A549 (cell line): ENCODE data around the gene DNAJC24. TPM values are rescaled to one million over a fixed set of nuclear protein-coding genes. Genes with fewer than 3 reads are reported as not detected.
A peak's percentile ranks its signal among the peaks of the same experiment; 100 is the strongest.
"Not testable (repeated sequence)": the region's sequence is repeated elsewhere in the genome, so short reads cannot be mapped to it uniquely, and the experiment has no call there.

Experiments
- ATAC-seq, 2 experiments: fragments of 200-7000 bp in 1 of 2; fragments of >200 bp in 1 of 2; cut with Nextera tagmentation in 1 of 2; cut with Tn5 transposase in 1 of 2; 3 replicates each; pipeline versions ENCODE4 v1.8.0 to v1.9.1; 2018 to 2020; ENCODE audit warnings: mild to moderate bottlenecking in 1 of 2, moderate library complexity in 1 of 2
- CTCF ChIA-PET: fragments of 300-600 bp; sonication (Branson Sonifier 250); formaldehyde crosslinking; extraction: SDS; loops from one replicate; lab custom pipeline; 2021; ENCODE audit warnings: antibody characterized with exemption, inconsistent platforms; lab: Yijun Ruan, JAX
- POLR2A ChIA-PET: fragments of 350-600 bp; formaldehyde crosslinking; extraction: SDS; loops from one replicate; lab custom pipeline; 2021; ENCODE audit warnings: antibody characterized with exemption, inconsistent platforms; lab: Yijun Ruan, JAX
- DNase-seq, 2 experiments: peaks; one replicate each; pipeline versions ENCODE4 v3.0.0 to v3.0.0-alpha.2; 2011 to 2016; ENCODE audit warnings: low read depth in 1 of 2, low spot score in 1 of 2
- FAIRE-seq: peaks from 2 replicates; lab custom pipeline; 2011; peaks lifted over from hg19 to GRCh38; lab: Jason Lieb, UNC
- H3K27ac ChIP-seq, 2 experiments: fragments of >200 bp; sonication (Bioruptor Twin); formaldehyde crosslinking; 3 replicates each; pipeline ENCODE4 v1.5.1; 2016 to 2017
- H3K4me1 ChIP-seq: fragments of >200 bp; sonication (Bioruptor Twin); formaldehyde crosslinking; 3 replicates; pipeline ENCODE4 v1.6.1; 2016
- H3K4me2 ChIP-seq: fragments of >200 bp; sonication (Bioruptor Twin); formaldehyde crosslinking; 3 replicates; pipeline ENCODE4 v1.6.1; 2016
- H3K4me3 ChIP-seq: fragments of >200 bp; sonication (Bioruptor Twin); formaldehyde crosslinking; 3 replicates; pipeline ENCODE4 v1.5.1; 2016
- H3K9me3 ChIP-seq: fragments of >200 bp; sonication (Bioruptor Twin); formaldehyde crosslinking; 3 replicates; pipeline ENCODE4 v1.6.1; 2016
- ATOH8 ChIP-seq: fragments of 250-450 bp; sonication (Bioruptor Pico); IDR thresholded peaks from 2 replicates; pipeline ENCODE4 v1.5.0; 2020; ENCODE audit warnings: low read depth, mild to moderate bottlenecking, moderate library complexity
- BCL3 ChIP-seq: fragments of >200 bp; sonication (Bioruptor Twin); formaldehyde crosslinking; IDR thresholded peaks from 3 replicates; pipeline ENCODE4 v1.6.1; 2016
- BHLHE40 ChIP-seq: IDR thresholded peaks from 2 replicates; pipeline ENCODE4 v1.6.1; 2012; ENCODE audit warnings: low read depth, low read length, inconsistent platforms
- CTCF ChIP-seq: fragments of >200 bp; sonication (Bioruptor Twin); formaldehyde crosslinking; IDR thresholded peaks from 3 replicates; pipeline ENCODE4 v1.5.1; 2016
- FOXS1 ChIP-seq: fragments of 250-450 bp; sonication (Bioruptor Pico); IDR thresholded peaks from 2 replicates; pipeline ENCODE4 v1.5.0; 2020; ENCODE audit warnings: mild to moderate bottlenecking, moderate library complexity
- GATA3 ChIP-seq: IDR thresholded peaks from 2 replicates; pipeline ENCODE4 v1.6.1; 2012; ENCODE audit warnings: borderline replicate concordance
- HEYL ChIP-seq: fragments of 250-450 bp; sonication (Bioruptor Pico); IDR thresholded peaks from 2 replicates; pipeline ENCODE4 v1.8.0; 2021; ENCODE audit warnings: mild to moderate bottlenecking, moderate library complexity
- HMGXB4 ChIP-seq: fragments of 250-450 bp; sonication (Bioruptor Pico); IDR thresholded peaks from 2 replicates; pipeline ENCODE4 v1.5.0; 2021; ENCODE audit warnings: mild to moderate bottlenecking, moderate library complexity, borderline replicate concordance
- HOXB5 ChIP-seq: fragments of 250-450 bp; sonication (Bioruptor Pico); IDR thresholded peaks from 2 replicates; pipeline ENCODE4 v1.5.0; 2020; ENCODE audit warnings: mild to moderate bottlenecking, moderate library complexity
- JUN ChIP-seq, 2 experiments: fragments of >200 bp; sonication (Bioruptor Twin); formaldehyde crosslinking; IDR thresholded peaks; 2 replicates in 1 of 2; 3 replicates in 1 of 2; pipeline ENCODE4 v1.6.1; 2016 to 2017
- JUNB ChIP-seq: fragments of >200 bp; sonication (Bioruptor Twin); formaldehyde crosslinking; IDR thresholded peaks from 2 replicates; pipeline ENCODE4 v1.6.1; 2016
- MAX ChIP-seq: IDR thresholded peaks from 2 replicates; pipeline ENCODE4 v1.6.1; 2012
- NPAS2 ChIP-seq: fragments of 250-450 bp; sonication (Bioruptor Pico); IDR thresholded peaks from 2 replicates; pipeline ENCODE4 v1.8.0; 2022; ENCODE audit warnings: mild to moderate bottlenecking, moderate library complexity, borderline replicate concordance
- PHF8 ChIP-seq: fragments of 200-600 bp; sonication (generic); IDR thresholded peaks from 2 replicates; pipeline ENCODE4 v1.6.1; 2016; ENCODE audit warnings: low read depth, mild to moderate bottlenecking, antibody characterized with exemption, moderate library complexity, borderline replicate concordance
- POLR2A ChIP-seq: IDR thresholded peaks from 2 replicates; pipeline ENCODE4 v1.6.1; 2012; ENCODE audit warnings: mild to moderate bottlenecking, low read length
- RFX5 ChIP-seq: fragments of 450-650 bp; IDR thresholded peaks from 2 replicates; pipeline ENCODE4 v1.7.1; 2014; ENCODE audit warnings: antibody characterized with exemption, mild to moderate bottlenecking, moderate library complexity
- SMC3 ChIP-seq: fragments of >200 bp; sonication (Bioruptor Twin); formaldehyde crosslinking; IDR thresholded peaks from 3 replicates; pipeline ENCODE4 v1.6.1; 2018; ENCODE audit warnings: inconsistent platforms
- ZC3H11A ChIP-seq: fragments of 450-650 bp; IDR thresholded peaks from 2 replicates; pipeline ENCODE4 v1.6.1; 2014; ENCODE audit warnings: antibody characterized with exemption, mild to moderate bottlenecking
- ZNF302 ChIP-seq: fragments of 250-450 bp; sonication (Bioruptor Pico); IDR thresholded peaks from 2 replicates; pipeline ENCODE4 v1.9.0; 2021; ENCODE audit warnings: inconsistent platforms, mild to moderate bottlenecking, moderate library complexity
- WGBS: methylation state at CpG from one replicate; pipeline ENCODE4 v1.1.6; 2017; ENCODE audit errors: missing lambda C conversion rate; 5-methylcytosine and 5-hydroxymethylcytosine counted together
- polyA minus RNA-seq: library from RNA; depleted of rRNA, polyadenylated mRNA; stranded (reverse); fragments of >200 nt; gene quantifications from 2 replicates; pipeline ENCODE4 v1.2.3, GENCODE V29; 2011; rRNA and poly(A)+ RNA removed
- polyA plus RNA-seq, 4 experiments: library from polyadenylated mRNA; depleted of rRNA in 3 of 4; stranded (reverse); fragments of >200 nt; fragmentation: RNase III in 1 of 4; extraction: RNeasy Plus Mini Kit Qiagen cat#74134 plus additional on column Dnase treatment in 1 of 4; gene quantifications; 2 replicates in 3 of 4; 3 replicates in 1 of 4; pipeline ENCODE4 v1.2.3, GENCODE V29; 2011 to 2017

The DNAJC24 gene
- polyA plus RNA-seq (2011; rRNA removed) (21.2 and 31.8 TPM in 2 replicates), polyA plus RNA-seq (2017; fragmentation: RNase III; extraction: RNeasy Plus Mini Kit Qiagen cat#74134 plus additional on column Dnase treatment) (17.2 to 18.4 TPM (median 17.9 TPM) in 3 replicates), polyA minus RNA-seq (18.3 and 20.1 TPM in 2 replicates)
- 5.8 and 7.0 TPM in 2 replicates for polyA plus RNA-seq (2012; cell fraction: cytosol; rRNA removed)
- polyA plus RNA-seq (2012; cell fraction: nucleus; rRNA removed) = 5.0 and 7.2 TPM in 2 replicates

GRCh38 chr11:31369348-31370329 lies at the start of gene DNAJC24, which contains the start of gene DCDC1:
Gene DNAJC24, plus strand, starts transcription at chr11:31369860. Its CDS starts 889 bp downstream, at chr11:31370749.
Gene DCDC1, minus strand, starts transcription at chr11:31369739. Its CDS starts 41,459 bp downstream, at chr11:31328280.
- no peaks in the 10 kb centered on the region for H3K9me3 ChIP-seq
- H3K4me3 ChIP-seq = peak within 1 kb of the TSS; percentile 90
- ATAC-seq = peak; percentile 99
- FAIRE-seq = peak; percentile 79
- H3K27ac ChIP-seq = peak within 1 kb of the TSS; percentile 82 to 90
- CTCF ChIA-PET = interaction anchor here (0.6 to 1.7 kb wide), 4 partner anchors 10 to 928 kb away, joined by 3 to 7 read pairs (median 4); no protein-coding TSS in a partner anchor
- WGBS = 2% methylated on average over 53 of the region's 53 CpGs
- DNase-seq = peak; percentile 68 to 92
- peak within 1 kb of the TSS; percentile 80 for H3K4me2 ChIP-seq
- H3K4me1 ChIP-seq = peaks cover 8% of the 10 kb centered on the region; the same call in 2 of the 3 replicates
- TF ChIP-seq HOXB5 (CRISPR knock-in tag) (no peak), BCL3 (peak; percentile 76; the same call in 2 of the 3 replicates), MAX (peak; percentile 80), HEYL (CRISPR knock-in tag) (no peak), SMC3 (0 out of 3 replicates have a peak, but pooled peaks have one; percentile 11), POLR2A (peak; percentile 88), FOXS1 (CRISPR knock-in tag) (peak; percentile 49; the same call in 1 of the 2 replicates), ATOH8 (CRISPR knock-in tag) (no peak), PHF8 (peak; percentile 42; the same call in 1 of the 2 replicates), RFX5 (0 out of 2 replicates have a peak, but pooled peaks have one; percentile 46), ZC3H11A (no peak), NPAS2 (no peak), JUN (IDR thresholded peaks at IDR 0.05) (peak in 1 of 2 experiments; percentile 80; a peak in 4 of 5 replicates)
- POLR2A ChIA-PET = interaction anchor here (1.2 kb wide), 1 partner anchor 17 kb away, joined by 5 read pairs; no protein-coding TSS in a partner anchor

GRCh38 chr11:31321494-31321893 lies 48.2 kb upstream of the DNAJC24 start:
- H3K9me3 ChIP-seq, H3K27ac ChIP-seq, POLR2A ChIA-PET, H3K4me3 ChIP-seq, ATAC-seq, FAIRE-seq, CTCF ChIA-PET, H3K4me2 ChIP-seq, DNase-seq, H3K4me1 ChIP-seq: not testable (repeated sequence)
- WGBS = 73% methylated on average over 15 of the region's 15 CpGs

GRCh38 chr11:31323145-31323544 lies 46.5 kb upstream of the DNAJC24 start:
- Histone ChIP-seq H3K4me2 (no peak overlapping the region), H3K9me3 (no peaks in the 10 kb centered on the region), H3K4me1 (no peaks in the 10 kb centered on the region), H3K27ac (no peak overlapping the region), H3K4me3 (no peak overlapping the region)
- ChIA-PET CTCF (no interaction called here), POLR2A (no interaction called here)
- ATAC-seq (no peak), DNase-seq (no peak), FAIRE-seq (no peak)
- TF ChIP-seq CTCF (no peak), PHF8 (no peak), ZNF302 (CRISPR knock-in tag) (no peak), BHLHE40 (no peak), HMGXB4 (CRISPR knock-in tag) (no peak), JUNB (no peak), GATA3 (no peak)
- 62% methylated on average over 4 of the region's 4 CpGs for WGBS
